CMK (cell line): Measurements from ENCODE around the gene VPS13D.

ENCODE experiments used
- DNase-seq: peaks from one replicate; pipeline ENCODE4 v3.0.0-alpha.2; 2010; ENCODE audit warnings: low read depth

Gene VPS13D

GRCh38 chr1:12228979-12229378, 851 bp upstream of the VPS13D start:
- DNase-seq: no peak

- no peak for DNase-seq
Measured at GRCh38 chr1:12229386-12229834, 420 bp upstream of the VPS13D start.

- DNase-seq: peak; percentile 41
Measured at GRCh38 chr1:12230549-12231275, 882 bp downstream of the VPS13D start.

- no peak for DNase-seq
Measured at GRCh38 chr1:12231276-12231595, 1.4 kb downstream of the VPS13D start.

- no peak for DNase-seq
Measured at GRCh38 chr1:12232221-12232620, 2.4 kb downstream of the VPS13D start.

GRCh38 chr1:12244078-12244477, 14.2 kb downstream of the VPS13D start:
- DNase-seq: no peak

- DNase-seq: no peak
Measured at GRCh38 chr1:12244585-12244984, 14.8 kb downstream of the VPS13D start.

GRCh38 chr1:12245116-12245515, 15.3 kb downstream of the VPS13D start:
- DNase-seq: no peak

GRCh38 chr1:12245733-12246132, 15.9 kb downstream of the VPS13D start:
- DNase-seq: no peak

GRCh38 chr1:12246584-12246983, 16.8 kb downstream of the VPS13D start:
- no peak for DNase-seq

GRCh38 chr1:12249181-12249580, 19.4 kb downstream of the VPS13D start:
- no peak for DNase-seq

GRCh38 chr1:12249748-12250147, 19.9 kb downstream of the VPS13D start:
- no peak for DNase-seq

GRCh38 chr1:12251442-12251841, 21.6 kb downstream of the VPS13D start:
- DNase-seq: no peak

- DNase-seq: no peak
Measured at GRCh38 chr1:12255913-12256312, 26.1 kb downstream of the VPS13D start.

- no peak for DNase-seq
Measured at GRCh38 chr1:12258272-12258671, 28.4 kb downstream of the VPS13D start.

- no peak for DNase-seq
Measured at GRCh38 chr1:12269351-12269750, 39.5 kb downstream of the VPS13D start.

- no peak for DNase-seq
Measured at GRCh38 chr1:12271033-12271432, 41.2 kb downstream of the VPS13D start.

- no peak for DNase-seq
Measured at GRCh38 chr1:12272770-12273169, 42.9 kb downstream of the VPS13D start.

- DNase-seq: peak; percentile 17
Measured at GRCh38 chr1:12275370-12275769, 45.5 kb downstream of the VPS13D start.

- no peak for DNase-seq
Measured at GRCh38 chr1:12276225-12276624, 46.4 kb downstream of the VPS13D start.

GRCh38 chr1:12279003-12279402, 49.2 kb downstream of the VPS13D start:
- no peak for DNase-seq

- no peak for DNase-seq
Measured at GRCh38 chr1:12279728-12280464, 50.1 kb downstream of the VPS13D start.

- no peak for DNase-seq
Measured at GRCh38 chr1:12282142-12282541, 52.3 kb downstream of the VPS13D start.

GRCh38 chr1:12284486-12284885, 54.7 kb downstream of the VPS13D start:
- no peak for DNase-seq
